Lung (tissue), 12 donors: ENCODE measurements around the gene AQP12B. TPM values are rescaled to one million over a fixed set of nuclear protein-coding genes. Genes with fewer than 3 reads are reported as not detected.

Experiments
- ATAC-seq: fragments of 200-7000 bp; cut with Tn5 transposase; one replicate; pipeline ENCODE4 v1.9.1; 2020; ENCODE audit warnings: moderate number of reproducible peaks; ENCODE audit not compliant: insufficient read depth, low FRiP score
- DNase-seq, 3 donors: peaks; one replicate each; pipeline ENCODE4 v3.0.0-alpha.2; 2013 to 2017
- H3K27ac ChIP-seq, 2 donors: one replicate each; pipeline ENCODE4 v1.5.1; 2013; ENCODE audit warnings: mild to moderate bottlenecking in 2 of 2, moderate library complexity in 2 of 2, control low read depth in 1 of 2, inconsistent platforms in 1 of 2, low read depth in 1 of 2, low read length in 1 of 2
- H3K27me3 ChIP-seq, 3 donors: one replicate each; pipeline ENCODE4 v1.5.1; 2013; ENCODE audit warnings: low read length in 2 of 3; ENCODE audit not compliant: control insufficient read depth in 3 of 3, insufficient read depth in 3 of 3
- H3K36me3 ChIP-seq, 4 donors: one replicate each; pipeline ENCODE4 v1.5.1; 2013; ENCODE audit warnings: low read length in 4 of 4, mild to moderate bottlenecking in 1 of 4, moderate library complexity in 1 of 4; ENCODE audit not compliant: control insufficient read depth in 4 of 4, insufficient read depth in 4 of 4
- H3K4me1 ChIP-seq, 5 donors: one replicate each; pipeline ENCODE4 v1.5.1; 2013; ENCODE audit warnings: low read length in 5 of 5, mild to moderate bottlenecking in 2 of 5, moderate library complexity in 1 of 5; ENCODE audit not compliant: control insufficient read depth in 5 of 5, insufficient read depth in 5 of 5
- H3K4me3 ChIP-seq: one replicate; pipeline ENCODE4 v1.5.1; 2013; ENCODE audit warnings: mild to moderate bottlenecking, control low read depth, moderate library complexity
- H3K9ac ChIP-seq, 2 donors: one replicate each; pipeline ENCODE4 v1.5.1; 2013; ENCODE audit warnings: low read length in 2 of 2, control low read depth in 1 of 2; ENCODE audit not compliant: insufficient read depth in 1 of 2
- H3K9me3 ChIP-seq, 4 donors: one replicate each; pipeline ENCODE4 v1.5.1; 2013; ENCODE audit warnings: low read length in 3 of 4, mild to moderate bottlenecking in 1 of 4, moderate library complexity in 1 of 4; ENCODE audit not compliant: control insufficient read depth in 4 of 4, insufficient read depth in 3 of 4
- CTCF ChIP-seq: IDR thresholded peaks from 2 replicates; pipeline ENCODE4 v1.5.1; 2012; ENCODE audit warnings: mild to moderate bottlenecking; ENCODE audit errors: control extremely low read depth, extremely low read depth
- WGBS, 2 donors: extraction: QIAGEN DNeasy Blood & Tissue Kit; methylation state at CpG; one replicate each; pipeline ENCODE4 v1.1.7; 2013; 5-methylcytosine and 5-hydroxymethylcytosine counted together
- polyA plus RNA-seq, 2 donors: library from polyadenylated mRNA; stranded (reverse); fragments of 200-250 nt; gene quantifications; one replicate each; pipeline ENCODE4 v1.2.1, GENCODE V29; 2013
- total RNA-seq, 2 donors: library from RNA; depleted of rRNA in 1 of 2; stranded (reverse); fragments of >200 nt in 1 of 2; gene quantifications; one replicate each; pipeline ENCODE4 v1.2.1, GENCODE V29; 2014 to 2021
- donor health status: control.
- donor health status: control.
- donor health status: Bipolar disorder and iron deficiency.
- donor health status: healthy.
- donor health status: DM: yes; HTN: yes; CAD: no.

AQP12B gene
- total and polyA plus RNA-seq, 4 donors: 0.15 TPM; not detected in 3

DNA sequence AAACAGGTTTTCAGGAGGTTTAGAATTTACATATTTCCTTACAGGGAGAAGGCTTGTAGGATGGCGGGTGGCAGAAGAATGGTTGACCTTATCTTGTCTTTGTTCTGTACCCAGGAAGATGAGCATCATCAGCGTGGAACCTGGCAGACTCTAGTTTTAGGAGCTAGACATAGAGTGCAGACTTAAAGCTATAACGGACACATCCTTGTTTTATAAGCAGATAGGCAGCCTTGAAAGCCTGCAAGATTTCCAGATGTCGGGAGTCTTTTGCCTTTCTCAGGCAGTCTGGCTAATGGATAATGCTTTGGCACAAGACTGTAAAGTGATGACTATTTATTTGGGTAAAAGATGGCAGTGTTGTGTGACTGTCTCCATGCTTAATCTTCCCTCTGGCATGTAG, 11.7 kb downstream of the AQP12B start:
- peaks cover 0 to 7% (median 0%) of the 10 kb centered on the region in 4 donors for H3K9me3 ChIP-seq
- peaks cover 0 to 5% (median 0%) of the 10 kb centered on the region in 5 donors for H3K4me1 ChIP-seq
- ATAC-seq (no peak), DNase-seq (no peak)
- H3K4me3 ChIP-seq: no peak overlapping the region
- H3K27me3 ChIP-seq: peaks cover 7 to 52% (median 33%) of the 10 kb centered on the region in 3 donors
- no peak overlapping the region for H3K9ac ChIP-seq
- WGBS, 2 donors: 81 to 87% methylated on average over 4 of the region's 4 CpGs
- H3K36me3 ChIP-seq: no peaks in the 10 kb centered on the region
- H3K27ac ChIP-seq: no peak overlapping the region
- TF ChIP-seq CTCF: no peak

DNA sequence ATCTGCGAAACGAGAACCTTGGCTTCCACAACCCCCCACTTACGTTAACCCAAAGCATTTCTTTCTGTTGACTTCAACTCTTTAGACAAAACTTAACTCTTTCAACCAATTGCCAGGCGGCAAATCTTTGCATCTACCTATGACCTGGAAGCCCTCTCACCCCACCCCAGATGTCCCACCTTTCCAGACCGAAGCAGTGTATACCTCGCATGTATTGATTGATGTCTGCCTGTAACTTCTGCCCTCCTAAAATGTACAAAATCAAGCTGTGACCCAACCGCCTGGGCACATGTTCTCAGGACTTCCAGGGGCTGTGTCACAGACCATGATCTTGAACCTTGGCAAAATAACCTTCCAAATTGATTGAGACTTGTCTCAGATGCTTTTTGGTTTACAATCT, 12.3 kb downstream of the AQP12B start:
- DNase-seq: no peak

GRCh38 chr2:240664622-240665021, 18.1 kb downstream of the AQP12B start:
- H3K4me3 ChIP-seq: no peak overlapping the region
- no peaks in the 10 kb centered on the region for H3K4me1 ChIP-seq
- no peak for DNase-seq
- no peak for ATAC-seq
- 64 to 86% methylated on average over 1 of the region's 1 CpG for WGBS, 2 donors
- no peaks in the 10 kb centered on the region for H3K36me3 ChIP-seq
- no peak overlapping the region for H3K27ac ChIP-seq
- no peak overlapping the region for H3K9ac ChIP-seq
- peaks cover 4 to 5% (median 4%) of the 10 kb centered on the region in 4 donors for H3K9me3 ChIP-seq
- TF ChIP-seq CTCF: no peak
- peaks cover 0 to 20% (median 16%) of the 10 kb centered on the region in 3 donors for H3K27me3 ChIP-seq

More for the DNA sequence above, 12.3 kb downstream of the AQP12B start:
- H3K9ac ChIP-seq: no peak overlapping the region
- H3K36me3 ChIP-seq: no peaks in the 10 kb centered on the region
- H3K27ac ChIP-seq: no peak overlapping the region
- TF ChIP-seq CTCF: no peak
- no peak for ATAC-seq
- peaks cover 7 to 52% (median 33%) of the 10 kb centered on the region in 3 donors for H3K27me3 ChIP-seq
- H3K9me3 ChIP-seq: peaks cover 0 to 7% (median 0%) of the 10 kb centered on the region in 4 donors
- 69 to 85% methylated on average over 7 of the region's 7 CpGs for WGBS, 2 donors
- H3K4me1 ChIP-seq: peaks cover 0 to 5% (median 0%) of the 10 kb centered on the region in 5 donors
- no peak overlapping the region for H3K4me3 ChIP-seq
